Stimulated activated CD8-positive, alpha-beta memory T cell treated with anti-CD3 and anti-CD28 coated beads, Interleukin-4, amount 100 ng/mL, for 1 hour (primary cell): Measurements from ENCODE around the gene ST6GALNAC2.
A peak's percentile ranks its signal among the peaks of the same experiment; 100 is the strongest.
"Not testable (repeated sequence)": the region's sequence is repeated elsewhere in the genome, so short reads cannot be mapped to it uniquely, and the experiment has no call there.

Source experiments
- DNase-seq, 2 donors: peaks; one replicate each; pipeline ENCODE4 v3.0.0-alpha.2; 2020; ENCODE audit warnings: low read depth in 2 of 2, low spot score in 1 of 2

ST6GALNAC2 gene

GRCh38 chr17:76528528-76529223, 57.0 kb downstream of the ST6GALNAC2 start:
- DNase-seq: no peak

DNA sequence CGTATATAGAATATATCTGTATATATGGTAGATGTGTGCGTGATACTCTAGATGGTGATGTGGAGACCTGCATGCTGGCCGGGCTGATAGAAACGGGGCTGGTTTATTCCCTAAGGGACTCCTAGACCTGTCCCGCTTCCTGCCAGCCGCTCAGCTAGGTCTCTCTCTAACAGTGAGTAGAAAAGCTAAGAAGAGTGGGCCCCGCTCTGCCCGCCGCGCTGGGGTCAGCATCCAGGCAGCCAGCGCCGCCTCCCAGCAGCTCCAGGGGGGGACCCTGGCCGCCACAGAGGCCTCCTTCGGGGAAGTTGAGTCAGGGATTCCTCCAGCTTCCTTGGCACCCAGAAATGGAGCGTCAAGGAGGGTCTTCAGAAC, 57.5 kb downstream of the ST6GALNAC2 start:
- DNase-seq: no peak

DNA sequence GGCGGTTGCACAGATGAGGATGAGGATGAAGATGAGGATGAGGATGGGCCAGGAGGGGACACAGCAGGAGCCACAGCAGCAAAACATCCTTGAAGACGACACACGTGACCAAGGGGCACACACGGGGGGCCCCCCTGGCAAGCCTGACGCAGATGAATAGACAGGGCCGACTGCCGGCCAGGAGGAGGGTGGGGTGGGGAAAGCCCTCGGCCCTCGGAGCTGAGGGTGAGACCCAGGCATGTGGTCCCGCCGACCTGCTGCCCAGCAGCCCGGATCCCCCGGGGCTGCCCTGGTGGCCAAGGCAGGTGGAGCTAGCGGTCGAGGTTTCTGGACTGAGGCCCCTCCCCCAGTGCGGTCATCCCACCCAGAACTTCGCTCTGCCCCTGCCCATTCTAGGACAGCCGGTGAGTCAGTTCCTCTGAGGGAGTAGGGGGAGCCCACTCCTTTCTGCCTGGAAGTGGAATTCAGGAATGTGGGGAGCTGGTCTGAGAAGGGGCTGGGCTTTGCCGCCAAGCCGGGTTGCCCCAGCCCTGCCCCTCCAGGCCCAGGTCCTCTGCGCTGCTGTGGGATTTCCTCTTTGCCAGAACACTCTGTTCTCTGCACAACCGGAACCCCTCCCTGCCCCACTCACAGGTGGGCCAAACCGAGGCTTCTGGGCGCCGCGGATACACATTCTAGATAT, 58.1 kb downstream of the ST6GALNAC2 start:
- no peak for DNase-seq

- not testable (repeated sequence) for DNase-seq
Measured at GRCh38 chr17:76527016-76527415, 58.6 kb downstream of the ST6GALNAC2 start.

DNA sequence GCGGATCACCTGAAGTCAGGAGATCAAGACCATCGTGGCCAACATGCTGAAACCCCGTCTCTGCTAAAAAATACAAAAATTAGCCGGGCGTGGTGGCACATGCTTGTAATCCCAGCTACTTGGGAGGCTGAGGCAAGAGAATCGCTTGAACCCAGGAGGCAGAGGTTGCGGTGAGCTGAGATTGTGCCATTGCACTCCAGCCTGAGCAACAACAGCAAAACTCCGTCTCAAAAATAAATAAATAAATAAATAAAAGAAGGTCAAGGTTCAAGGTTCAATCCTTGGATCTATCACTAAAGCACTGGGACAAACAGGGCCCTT, 60.2 kb downstream of the ST6GALNAC2 start:
- DNase-seq: not testable (repeated sequence)

DNA sequence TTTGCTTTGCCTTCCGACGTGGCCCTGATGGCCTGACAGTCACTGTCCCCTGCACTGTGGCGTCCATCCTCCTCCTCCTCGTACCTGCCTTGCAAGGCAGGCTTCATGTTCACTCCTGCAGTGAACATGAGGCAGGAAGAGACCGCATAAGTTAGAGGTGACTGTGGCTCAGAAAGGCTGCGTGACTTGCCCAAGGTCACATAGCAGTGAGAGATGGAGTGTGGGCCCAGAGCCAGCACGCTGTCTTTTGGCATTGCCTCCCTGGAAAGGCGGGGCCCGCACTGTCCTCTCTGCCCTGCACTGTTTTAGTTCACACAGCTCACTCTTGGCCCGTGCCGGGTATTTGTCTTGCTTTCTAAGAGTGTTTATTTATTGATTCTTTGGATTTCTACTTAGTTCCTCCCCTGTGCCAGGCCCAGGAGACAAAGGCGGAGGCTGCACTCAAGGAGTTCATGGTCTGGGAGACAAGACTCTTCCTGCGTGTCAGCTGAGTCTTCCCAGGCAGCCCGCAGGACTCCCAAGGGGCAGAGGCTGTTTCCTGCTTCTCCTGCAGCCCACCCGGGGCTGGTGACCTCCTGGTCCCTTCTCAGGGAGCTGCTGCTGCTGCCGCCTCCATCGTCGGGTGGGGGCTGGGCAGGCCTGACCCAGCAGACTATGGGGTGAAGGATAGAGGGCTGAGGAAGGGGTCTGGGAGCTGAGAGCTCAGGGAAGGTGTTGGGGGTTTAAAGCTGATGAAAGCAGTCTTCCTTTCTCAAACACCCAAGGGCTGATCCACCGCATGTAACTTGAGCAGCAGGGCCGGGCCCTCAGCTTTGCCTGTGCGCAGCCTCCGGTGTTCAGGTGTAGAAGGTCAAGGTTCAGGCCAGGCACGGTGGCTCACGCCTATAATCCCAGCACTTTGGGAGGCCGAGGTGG, 60.8 kb downstream of the ST6GALNAC2 start:
- DNase-seq: no peak

GRCh38 chr17:76523084-76524037, 62.3 kb downstream of the ST6GALNAC2 start:
- DNase-seq: peak; percentile 73

GRCh38 chr17:76521683-76522082, 64.0 kb downstream of the ST6GALNAC2 start:
- not testable (repeated sequence) for DNase-seq

DNA sequence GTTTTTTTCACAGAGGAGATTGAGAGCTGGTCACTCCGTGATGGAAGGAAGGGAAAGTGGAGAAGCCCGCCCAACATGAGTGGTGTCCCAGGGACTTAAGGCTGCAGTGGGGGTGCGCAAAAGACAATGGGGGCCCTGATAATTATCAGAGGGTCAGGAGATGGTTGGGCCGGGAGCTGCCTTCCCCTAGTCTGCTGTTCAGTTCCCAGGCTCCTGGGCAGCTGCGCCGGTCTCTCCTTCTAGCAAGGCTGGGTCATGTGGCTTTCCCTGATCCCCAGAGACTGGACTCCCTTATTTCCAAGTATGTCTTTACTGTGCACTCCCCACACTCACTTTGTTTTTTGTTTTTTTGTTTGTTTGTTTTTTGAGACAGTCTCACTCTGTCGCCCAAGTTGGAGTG, 64.4 kb downstream of the ST6GALNAC2 start:
- no peak for DNase-seq

GRCh38 chr17:76519048-76519966, 66.4 kb downstream of the ST6GALNAC2 start:
- DNase-seq: no peak

GRCh38 chr17:76517638-76518038, 68.0 kb downstream of the ST6GALNAC2 start:
- DNase-seq: no peak
